Measurements from ENCODE around the gene ATP6V0D1. TPM values are rescaled to one million over a fixed set of nuclear protein-coding genes. Genes with fewer than 3 reads are reported as not detected.

Gene ATP6V0D1
- polyA plus RNA-seq, 1 of the 3 experiments (the other 2 are of a cell fraction), result 135 TPM

DNA sequence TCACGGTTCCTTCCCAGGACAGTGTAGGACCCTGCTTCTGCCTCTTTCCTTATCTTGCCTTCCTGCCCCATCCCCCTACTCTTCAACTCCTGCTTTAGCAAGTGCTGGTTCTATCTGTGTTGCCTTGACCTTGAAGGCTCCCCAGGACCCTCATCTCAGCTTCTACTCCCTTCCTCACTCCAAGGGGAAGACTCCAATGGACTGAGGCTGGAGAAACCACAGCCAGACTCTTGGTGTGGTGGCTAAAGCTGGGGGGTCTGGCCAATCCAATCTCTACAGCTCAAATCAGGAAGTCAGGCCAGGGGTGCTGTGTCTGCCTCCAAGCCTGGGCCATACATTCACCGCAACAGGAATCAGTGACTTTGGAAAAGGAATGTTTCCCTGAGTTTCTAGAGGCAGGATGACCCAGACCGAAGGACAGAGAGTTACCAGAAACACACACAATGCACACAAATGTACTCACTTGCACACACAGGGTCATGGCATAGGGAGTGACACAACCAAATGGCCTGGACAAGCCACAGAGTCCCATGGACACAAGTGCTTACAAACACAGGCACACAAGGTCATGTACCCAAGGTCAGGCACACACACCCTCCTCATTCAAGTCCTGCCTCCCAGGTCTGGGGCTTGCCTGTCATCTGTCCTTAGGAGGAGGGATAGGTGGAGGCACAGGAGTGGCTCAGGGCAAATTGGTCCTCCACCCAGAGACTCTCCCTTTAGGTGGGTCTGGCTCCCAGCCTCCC, 51.7 kb downstream of the ATP6V0D1 start:
- POLR2A ChIA-PET, result no interaction called here

DNA sequence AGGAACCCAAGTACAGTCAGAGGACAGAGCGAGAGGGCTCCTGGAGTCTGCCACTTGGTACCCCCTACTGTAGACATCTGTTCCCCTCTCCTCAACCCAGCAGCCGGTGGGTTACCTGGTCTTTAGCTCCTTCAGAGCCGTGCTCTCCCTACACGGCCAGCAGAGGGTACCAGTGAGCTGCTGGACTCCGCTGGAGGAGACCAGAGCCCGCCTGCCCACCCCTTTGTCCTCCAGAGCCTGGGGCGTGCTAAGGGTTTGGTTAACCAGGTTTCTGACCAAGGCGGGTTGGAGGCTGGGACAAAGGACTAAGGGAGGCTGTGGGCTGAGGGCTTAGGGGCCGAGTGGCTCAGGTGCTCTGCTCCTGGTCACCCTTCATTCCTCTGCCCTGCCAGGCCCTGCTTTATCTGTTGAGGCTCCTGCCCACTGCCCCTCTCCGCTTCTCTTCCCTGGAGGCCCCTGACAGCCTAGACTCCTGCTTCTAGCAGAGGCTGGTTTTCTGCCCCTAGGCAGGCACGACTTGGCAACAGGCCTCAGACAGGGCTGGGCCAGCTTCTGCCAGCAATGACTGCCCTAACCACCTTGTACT, 52.7 kb downstream of the ATP6V0D1 start:
- H3K36me3 ChIP-seq (replicated peaks in 1 of 2; ENCODE audit: control insufficient read depth in 1 of 2, insufficient read depth in 2 of 2, low read length in 1 of 2), result no peaks in the 10 kb centered on the region
- no peaks in the 10 kb centered on the region for H3F3A ChIP-seq (replicated peaks; ENCODE audit: insufficient read depth)
- H3K27ac ChIP-seq (ENCODE audit: low read depth in 2 of 2, low read length in 1 of 2), result no peak overlapping the region
- DNase-seq, result peak; percentile 82
- POLR2A ChIA-PET, result interaction anchor here (1.0 kb wide), 1 partner anchor 37 kb away, joined by 3 read pairs; no protein-coding TSS in a partner anchor
- no peaks in the 10 kb centered on the region for H3K79me2 ChIP-seq (ENCODE audit: insufficient read depth)
- no peaks in the 10 kb centered on the region for H3K9me3 ChIP-seq
- CTCF ChIA-PET, result interaction anchor here (0.6 to 5.9 kb wide), 35 partner anchors 11 to 237 kb away, joined by 3 to 76 read pairs (median 5); partner anchors contain the start of genes ATP6V0D1, KCTD19, LRRC36 and RIPOR1
- no peaks in the 10 kb centered on the region; the same call in 1 of the 2 replicates for H3K27me3 ChIP-seq (ENCODE audit: insufficient read depth)
- WGBS (ENCODE audit: low lambda C conversion rate), result 33% methylated on average over 8 of the region's 11 CpGs
- H3K4me2 ChIP-seq, result no peak overlapping the region
- peak; percentile 74 for TF ChIP-seq SMC3 (IDR thresholded peaks at IDR 0.05; ENCODE audit: low read depth, low read length)
- TF ChIP-seq RAD21 (IDR thresholded peaks at IDR 0.05; ENCODE audit: low read length), result peak; percentile 75
- no peak for TF ChIP-seq CHD2 (IDR thresholded peaks at IDR 0.05; ENCODE audit: low read length, partially characterized antibody)
- TF ChIP-seq, protein P1, sequence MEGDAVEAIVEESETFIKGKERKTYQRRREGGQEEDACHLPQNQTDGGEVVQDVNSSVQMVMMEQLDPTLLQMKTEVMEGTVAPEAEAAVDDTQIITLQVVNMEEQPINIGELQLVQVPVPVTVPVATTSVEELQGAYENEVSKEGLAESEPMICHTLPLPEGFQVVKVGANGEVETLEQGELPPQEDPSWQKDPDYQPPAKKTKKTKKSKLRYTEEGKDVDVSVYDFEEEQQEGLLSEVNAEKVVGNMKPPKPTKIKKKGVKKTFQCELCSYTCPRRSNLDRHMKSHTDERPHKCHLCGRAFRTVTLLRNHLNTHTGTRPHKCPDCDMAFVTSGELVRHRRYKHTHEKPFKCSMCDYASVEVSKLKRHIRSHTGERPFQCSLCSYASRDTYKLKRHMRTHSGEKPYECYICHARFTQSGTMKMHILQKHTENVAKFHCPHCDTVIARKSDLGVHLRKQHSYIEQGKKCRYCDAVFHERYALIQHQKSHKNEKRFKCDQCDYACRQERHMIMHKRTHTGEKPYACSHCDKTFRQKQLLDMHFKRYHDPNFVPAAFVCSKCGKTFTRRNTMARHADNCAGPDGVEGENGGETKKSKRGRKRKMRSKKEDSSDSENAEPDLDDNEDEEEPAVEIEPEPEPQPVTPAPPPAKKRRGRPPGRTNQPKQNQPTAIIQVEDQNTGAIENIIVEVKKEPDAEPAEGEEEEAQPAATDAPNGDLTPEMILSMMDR (IDR thresholded peaks at IDR 0.05), result peak; percentile 70
- TF ChIP-seq RFX5 (IDR thresholded peaks at IDR 0.05; ENCODE audit: low read length), result no peak
- no peak for TF ChIP-seq JUND (IDR thresholded peaks at IDR 0.05)
- TF ChIP-seq, protein P2, sequence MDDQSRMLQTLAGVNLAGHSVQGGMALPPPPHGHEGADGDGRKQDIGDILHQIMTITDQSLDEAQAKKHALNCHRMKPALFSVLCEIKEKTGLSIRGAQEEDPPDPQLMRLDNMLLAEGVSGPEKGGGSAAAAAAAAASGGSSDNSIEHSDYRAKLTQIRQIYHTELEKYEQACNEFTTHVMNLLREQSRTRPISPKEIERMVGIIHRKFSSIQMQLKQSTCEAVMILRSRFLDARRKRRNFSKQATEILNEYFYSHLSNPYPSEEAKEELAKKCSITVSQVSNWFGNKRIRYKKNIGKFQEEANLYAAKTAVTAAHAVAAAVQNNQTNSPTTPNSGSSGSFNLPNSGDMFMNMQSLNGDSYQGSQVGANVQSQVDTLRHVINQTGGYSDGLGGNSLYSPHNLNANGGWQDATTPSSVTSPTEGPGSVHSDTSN (IDR thresholded peaks at IDR 0.05), result no peak
- TF ChIP-seq, protein P3, sequence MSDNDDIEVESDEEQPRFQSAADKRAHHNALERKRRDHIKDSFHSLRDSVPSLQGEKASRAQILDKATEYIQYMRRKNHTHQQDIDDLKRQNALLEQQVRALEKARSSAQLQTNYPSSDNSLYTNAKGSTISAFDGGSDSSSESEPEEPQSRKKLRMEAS (IDR thresholded peaks at IDR 0.05; ENCODE audit: low read depth), result no peak
- TF ChIP-seq FOSL2 (IDR thresholded peaks at IDR 0.05; ENCODE audit: borderline replicate concordance, low read depth), result no peak
- TF ChIP-seq ELF1 (IDR thresholded peaks at IDR 0.05), result no peak
- TF ChIP-seq, protein P4, sequence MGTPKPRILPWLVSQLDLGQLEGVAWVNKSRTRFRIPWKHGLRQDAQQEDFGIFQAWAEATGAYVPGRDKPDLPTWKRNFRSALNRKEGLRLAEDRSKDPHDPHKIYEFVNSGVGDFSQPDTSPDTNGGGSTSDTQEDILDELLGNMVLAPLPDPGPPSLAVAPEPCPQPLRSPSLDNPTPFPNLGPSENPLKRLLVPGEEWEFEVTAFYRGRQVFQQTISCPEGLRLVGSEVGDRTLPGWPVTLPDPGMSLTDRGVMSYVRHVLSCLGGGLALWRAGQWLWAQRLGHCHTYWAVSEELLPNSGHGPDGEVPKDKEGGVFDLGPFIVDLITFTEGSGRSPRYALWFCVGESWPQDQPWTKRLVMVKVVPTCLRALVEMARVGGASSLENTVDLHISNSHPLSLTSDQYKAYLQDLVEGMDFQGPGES (IDR thresholded peaks at IDR 0.05; ENCODE audit: low read depth, low read length), result no peak
- TF ChIP-seq TCF12 (IDR thresholded peaks at IDR 0.05), result no peak
- H3K9me2 ChIP-seq, result no peaks in the 10 kb centered on the region
- no peaks in the 10 kb centered on the region for H4K20me1 ChIP-seq (ENCODE audit: insufficient read depth)
- no peak overlapping the region for H2AFZ ChIP-seq (ENCODE audit: low read depth)
- no peak overlapping the region for H3K9ac ChIP-seq
- H3K4me1 ChIP-seq (ENCODE audit: control insufficient read depth in 1 of 2, insufficient read depth in 2 of 2, low read depth in 1 of 2, low read length in 1 of 2), result peaks cover 0 to 12% of the 10 kb centered on the region in 2 experiments; a peak in 1 of 4 replicates
- H3K4me3 ChIP-seq (ENCODE audit: low read depth in 2 of 2, low read length in 1 of 2), result no peak overlapping the region

More for the DNA sequence above, 51.7 kb downstream of the ATP6V0D1 start:
- H3K4me1 ChIP-seq (ENCODE audit: control insufficient read depth in 1 of 2, insufficient read depth in 2 of 2, low read depth in 1 of 2, low read length in 1 of 2), result peaks cover 0 to 12% of the 10 kb centered on the region in 2 experiments; a peak in 1 of 4 replicates
- H3K4me3 ChIP-seq (ENCODE audit: low read depth in 2 of 2, low read length in 1 of 2), result no peak overlapping the region
- H4K20me1 ChIP-seq (ENCODE audit: insufficient read depth), result no peaks in the 10 kb centered on the region
- H2AFZ ChIP-seq (ENCODE audit: low read depth), result no peak overlapping the region
- no peaks in the 10 kb centered on the region; the same call in 1 of the 2 replicates for H3K27me3 ChIP-seq (ENCODE audit: insufficient read depth)
- no peaks in the 10 kb centered on the region for H3K9me3 ChIP-seq
- no peaks in the 10 kb centered on the region for H3K36me3 ChIP-seq (replicated peaks in 1 of 2; ENCODE audit: control insufficient read depth in 1 of 2, insufficient read depth in 2 of 2, low read length in 1 of 2)
- TF ChIP-seq, protein P5, sequence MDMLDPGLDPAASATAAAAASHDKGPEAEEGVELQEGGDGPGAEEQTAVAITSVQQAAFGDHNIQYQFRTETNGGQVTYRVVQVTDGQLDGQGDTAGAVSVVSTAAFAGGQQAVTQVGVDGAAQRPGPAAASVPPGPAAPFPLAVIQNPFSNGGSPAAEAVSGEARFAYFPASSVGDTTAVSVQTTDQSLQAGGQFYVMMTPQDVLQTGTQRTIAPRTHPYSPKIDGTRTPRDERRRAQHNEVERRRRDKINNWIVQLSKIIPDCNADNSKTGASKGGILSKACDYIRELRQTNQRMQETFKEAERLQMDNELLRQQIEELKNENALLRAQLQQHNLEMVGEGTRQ (IDR thresholded peaks at IDR 0.05; ENCODE audit: borderline replicate concordance, low read depth, low read length), result no peak
- no peak for TF ChIP-seq NFIC (IDR thresholded peaks at IDR 0.05; ENCODE audit: borderline replicate concordance)
- WGBS (ENCODE audit: low lambda C conversion rate), result 94% methylated on average over 3 of the region's 3 CpGs
- H3K4me2 ChIP-seq, result no peak overlapping the region
- no peaks in the 10 kb centered on the region for H3K79me2 ChIP-seq (ENCODE audit: insufficient read depth)
- no peaks in the 10 kb centered on the region for H3F3A ChIP-seq (replicated peaks; ENCODE audit: insufficient read depth)
- no peak overlapping the region for H3K27ac ChIP-seq (ENCODE audit: low read depth in 2 of 2, low read length in 1 of 2)
- CTCF ChIA-PET, result interaction anchor here (1.1 to 5.9 kb wide), 19 partner anchors 12 to 169 kb away, joined by 3 to 76 read pairs (median 9); partner anchors contain the start of genes ATP6V0D1, TPPP3 and ZDHHC1
- DNase-seq, result no peak
- no peaks in the 10 kb centered on the region for H3K9me2 ChIP-seq
- no peak overlapping the region for H3K9ac ChIP-seq

All from SK-N-SH (cell line).